Measurements from ENCODE around the gene LNP1.

The LNP1 gene

DNA sequence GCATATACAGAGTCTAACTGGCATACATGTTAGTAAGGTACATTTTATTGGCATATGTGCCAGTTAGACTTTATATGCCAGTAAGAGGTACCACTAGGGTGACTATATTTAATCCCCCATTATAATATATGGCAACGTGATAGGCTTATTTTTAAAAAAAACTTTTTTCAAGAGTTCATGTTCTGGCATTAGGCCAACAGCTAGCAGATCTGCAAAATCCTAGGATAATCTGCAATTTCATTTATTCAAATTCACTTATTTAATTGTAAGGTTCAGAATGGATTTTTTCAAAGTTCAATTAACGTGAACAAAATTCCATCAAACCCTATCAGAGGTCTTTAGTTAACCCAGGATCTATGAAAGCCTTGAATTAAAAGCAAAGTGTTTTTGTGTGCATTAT, 34.9 kb upstream of the LNP1 start:
- DNase-seq (no peak), ATAC-seq (ENCODE audit: insufficient read depth, low read depth) (no peak)
- H3K36me3 ChIP-seq (ENCODE audit: insufficient read depth, low read length): peaks cover 95% of the 10 kb centered on the region
- no peak overlapping the region for H3K9ac ChIP-seq (ENCODE audit: low read depth, low read length)
- no peak overlapping the region for H2AFZ ChIP-seq (ENCODE audit: low read depth, low read length)
- TF ChIP-seq, protein P1, sequence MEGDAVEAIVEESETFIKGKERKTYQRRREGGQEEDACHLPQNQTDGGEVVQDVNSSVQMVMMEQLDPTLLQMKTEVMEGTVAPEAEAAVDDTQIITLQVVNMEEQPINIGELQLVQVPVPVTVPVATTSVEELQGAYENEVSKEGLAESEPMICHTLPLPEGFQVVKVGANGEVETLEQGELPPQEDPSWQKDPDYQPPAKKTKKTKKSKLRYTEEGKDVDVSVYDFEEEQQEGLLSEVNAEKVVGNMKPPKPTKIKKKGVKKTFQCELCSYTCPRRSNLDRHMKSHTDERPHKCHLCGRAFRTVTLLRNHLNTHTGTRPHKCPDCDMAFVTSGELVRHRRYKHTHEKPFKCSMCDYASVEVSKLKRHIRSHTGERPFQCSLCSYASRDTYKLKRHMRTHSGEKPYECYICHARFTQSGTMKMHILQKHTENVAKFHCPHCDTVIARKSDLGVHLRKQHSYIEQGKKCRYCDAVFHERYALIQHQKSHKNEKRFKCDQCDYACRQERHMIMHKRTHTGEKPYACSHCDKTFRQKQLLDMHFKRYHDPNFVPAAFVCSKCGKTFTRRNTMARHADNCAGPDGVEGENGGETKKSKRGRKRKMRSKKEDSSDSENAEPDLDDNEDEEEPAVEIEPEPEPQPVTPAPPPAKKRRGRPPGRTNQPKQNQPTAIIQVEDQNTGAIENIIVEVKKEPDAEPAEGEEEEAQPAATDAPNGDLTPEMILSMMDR (IDR thresholded peaks at IDR 0.05; ENCODE audit: borderline replicate concordance, extremely low read depth, low read length, poor library complexity, severe bottlenecking): no peak
- TF ChIP-seq EZH2 (IDR thresholded peaks at IDR 0.05; ENCODE audit: borderline replicate concordance, low read depth, low read length, severe bottlenecking): no peak
- no peaks in the 10 kb centered on the region for H3K27me3 ChIP-seq (ENCODE audit: insufficient read depth, low read length, poor library complexity)
- H3K9me3 ChIP-seq (ENCODE audit: insufficient read depth, low read length, severe bottlenecking): peaks cover 3% of the 10 kb centered on the region
- H3K79me2 ChIP-seq (ENCODE audit: insufficient read depth, low read length): no peaks in the 10 kb centered on the region
- H3K27ac ChIP-seq (ENCODE audit: low read length): no peak overlapping the region
- no peaks in the 10 kb centered on the region for H4K20me1 ChIP-seq (ENCODE audit: insufficient read depth, low read length)
- no peaks in the 10 kb centered on the region for H3K4me1 ChIP-seq (ENCODE audit: insufficient read depth, low read length)
- H3K4me3 ChIP-seq (ENCODE audit: low read depth in 1 of 2, low read length in 2 of 2): no peak overlapping the region
- no peak overlapping the region for H3K4me2 ChIP-seq (ENCODE audit: insufficient read depth, low read length)

- peaks cover 94% of the 10 kb centered on the region for H3K36me3 ChIP-seq (ENCODE audit: insufficient read depth, low read length)
These were observed 32.9 kb upstream of the LNP1 start for GRCh38 chr3:100368441-100368840.

DNA sequence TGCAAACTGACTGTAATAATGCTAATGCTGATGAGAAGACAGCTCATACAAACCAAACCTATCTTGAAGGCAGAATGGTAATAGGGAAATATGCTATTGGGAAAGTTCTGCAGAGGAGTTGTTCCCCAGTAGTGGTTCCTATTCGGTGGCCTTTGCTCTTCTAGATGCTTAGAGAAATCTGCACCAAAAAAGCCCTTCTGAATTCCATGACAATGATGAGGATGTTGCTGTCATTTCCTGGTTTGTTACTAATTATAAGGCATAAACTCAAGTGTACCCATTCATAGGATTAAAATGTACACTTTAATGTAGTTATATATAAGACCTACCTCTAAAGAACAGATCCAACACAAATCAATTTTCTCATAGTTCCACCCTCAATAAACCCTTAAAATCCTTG, 30.6 kb upstream of the LNP1 start:
- Histone ChIP-seq H2AFZ (ENCODE audit: low read depth, low read length) (no peak overlapping the region), H3K4me2 (ENCODE audit: insufficient read depth, low read length) (no peak overlapping the region), H3K79me2 (ENCODE audit: insufficient read depth, low read length) (no peaks in the 10 kb centered on the region), H3K4me1 (ENCODE audit: insufficient read depth, low read length) (no peaks in the 10 kb centered on the region), H4K20me1 (ENCODE audit: insufficient read depth, low read length) (no peaks in the 10 kb centered on the region), H3K36me3 (ENCODE audit: insufficient read depth, low read length) (peaks cover 93% of the 10 kb centered on the region), H3K9me3 (ENCODE audit: insufficient read depth, low read length, severe bottlenecking) (no peaks in the 10 kb centered on the region), H3K4me3 (ENCODE audit: low read depth in 1 of 2, low read length in 2 of 2) (no peak overlapping the region), H3K27me3 (ENCODE audit: insufficient read depth, low read length, poor library complexity) (no peaks in the 10 kb centered on the region), H3K9ac (ENCODE audit: low read depth, low read length) (no peak overlapping the region), H3K27ac (ENCODE audit: low read length) (no peak overlapping the region)
- no peak for TF ChIP-seq EZH2 (IDR thresholded peaks at IDR 0.05; ENCODE audit: borderline replicate concordance, low read depth, low read length, severe bottlenecking)
- TF ChIP-seq, protein P1 (IDR thresholded peaks at IDR 0.05; ENCODE audit: borderline replicate concordance, extremely low read depth, low read length, poor library complexity, severe bottlenecking): no peak
- ATAC-seq (ENCODE audit: insufficient read depth, low read depth) (no peak), DNase-seq (no peak)

More at GRCh38 chr3:100368441-100368840, 32.9 kb upstream of the LNP1 start:
- H3K79me2 ChIP-seq (ENCODE audit: insufficient read depth, low read length): no peaks in the 10 kb centered on the region
- no peak overlapping the region for H2AFZ ChIP-seq (ENCODE audit: low read depth, low read length)
- H3K27me3 ChIP-seq (ENCODE audit: insufficient read depth, low read length, poor library complexity): no peaks in the 10 kb centered on the region
- H3K9me3 ChIP-seq (ENCODE audit: insufficient read depth, low read length, severe bottlenecking): no peaks in the 10 kb centered on the region
- no peak overlapping the region for H3K27ac ChIP-seq (ENCODE audit: low read length)
- no peak for DNase-seq
- H3K4me1 ChIP-seq (ENCODE audit: insufficient read depth, low read length): no peaks in the 10 kb centered on the region
- no peak for TF ChIP-seq EZH2 (IDR thresholded peaks at IDR 0.05; ENCODE audit: borderline replicate concordance, low read depth, low read length, severe bottlenecking)
- TF ChIP-seq, protein P1 (IDR thresholded peaks at IDR 0.05; ENCODE audit: borderline replicate concordance, extremely low read depth, low read length, poor library complexity, severe bottlenecking): no peak
- H3K4me2 ChIP-seq (ENCODE audit: insufficient read depth, low read length): no peak overlapping the region
- no peak for ATAC-seq (ENCODE audit: insufficient read depth, low read depth)
- H3K9ac ChIP-seq (ENCODE audit: low read depth, low read length): no peak overlapping the region
- H4K20me1 ChIP-seq (ENCODE audit: insufficient read depth, low read length): no peaks in the 10 kb centered on the region
- no peak overlapping the region for H3K4me3 ChIP-seq (ENCODE audit: low read depth in 1 of 2, low read length in 2 of 2)

DNA sequence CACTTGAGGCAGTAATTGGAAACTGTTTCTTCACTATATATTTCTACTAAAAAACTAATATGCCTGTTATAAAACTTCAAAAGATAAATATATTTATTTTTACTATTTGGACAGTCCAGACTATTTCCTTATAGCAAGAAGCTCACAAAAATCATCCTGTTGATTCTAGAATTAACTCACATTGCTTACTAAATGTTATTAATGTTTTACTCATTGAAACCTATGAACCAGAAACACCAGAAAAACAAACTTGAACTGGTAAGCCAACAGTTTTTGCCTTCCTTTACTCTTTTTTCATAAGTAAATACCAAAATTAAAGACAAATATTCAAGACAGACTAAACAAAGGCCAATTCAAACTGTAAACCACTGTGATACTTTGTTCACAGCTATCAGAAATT, 26.8 kb upstream of the LNP1 start:
- H3K27me3 ChIP-seq (ENCODE audit: insufficient read depth, low read length, poor library complexity): no peaks in the 10 kb centered on the region
- ATAC-seq (ENCODE audit: insufficient read depth, low read depth): no peak

More for the DNA sequence above, 26.8 kb upstream of the LNP1 start:
- no peaks in the 10 kb centered on the region; the same call in 1 of the 2 replicates for H4K20me1 ChIP-seq (ENCODE audit: insufficient read depth, low read length)
- no peaks in the 10 kb centered on the region for H3K79me2 ChIP-seq (ENCODE audit: insufficient read depth, low read length)
- H3K27ac ChIP-seq (ENCODE audit: low read length): no peak overlapping the region
- no peak overlapping the region for H3K4me2 ChIP-seq (ENCODE audit: insufficient read depth, low read length)
- H3K36me3 ChIP-seq (ENCODE audit: insufficient read depth, low read length): peaks cover 88% of the 10 kb centered on the region
- no peak overlapping the region for H3K4me3 ChIP-seq (ENCODE audit: low read depth in 1 of 2, low read length in 2 of 2)
- no peaks in the 10 kb centered on the region for H3K4me1 ChIP-seq (ENCODE audit: insufficient read depth, low read length)
- H2AFZ ChIP-seq (ENCODE audit: low read depth, low read length): no peak overlapping the region
- H3K9ac ChIP-seq (ENCODE audit: low read depth, low read length): no peak overlapping the region
- no peak for DNase-seq
- no peak for TF ChIP-seq EZH2 (IDR thresholded peaks at IDR 0.05; ENCODE audit: borderline replicate concordance, low read depth, low read length, severe bottlenecking)
- TF ChIP-seq, protein P1 (IDR thresholded peaks at IDR 0.05; ENCODE audit: borderline replicate concordance, extremely low read depth, low read length, poor library complexity, severe bottlenecking): no peak
- H3K9me3 ChIP-seq (ENCODE audit: insufficient read depth, low read length, severe bottlenecking): no peaks in the 10 kb centered on the region
